ENCODE results near the gene LGR4. TPM values are rescaled to one million over a fixed set of nuclear protein-coding genes. Genes with fewer than 3 reads are reported as not detected.

The LGR4 gene
- total RNA-seq, 2 experiments from 2014 or later: 0.06 to 1.2 TPM

DNA sequence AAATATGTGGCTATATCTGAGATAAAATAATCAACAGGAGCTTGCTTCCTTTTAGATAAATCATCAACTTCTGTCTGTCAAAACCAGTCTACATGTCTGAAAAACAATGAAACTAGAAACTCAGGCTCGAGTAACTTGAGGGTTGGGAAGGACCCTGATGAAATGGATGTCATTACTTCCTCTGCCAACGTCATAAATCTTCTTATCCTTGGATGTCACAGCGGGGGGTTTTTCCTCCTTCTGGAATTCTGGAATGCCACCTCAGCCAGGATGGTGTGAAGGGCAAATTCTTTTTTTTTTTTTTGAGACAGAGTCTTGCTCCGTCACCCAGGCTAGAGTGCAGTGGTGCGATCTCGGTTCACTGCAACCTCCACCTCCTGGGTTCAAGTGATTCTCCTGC lies 13.4 kb downstream of the LGR4 start:
- ChIA-PET CTCF (ENCODE audit: unreplicated experiment) (no interaction called here), POLR2A (interaction anchor here (0.6 kb wide), 1 partner anchor 541 kb away, joined by 3 read pairs; no protein-coding TSS in a partner anchor)
- BruUV-seq (replicated peaks): no TSS peak
- intact Hi-C loops (cut with micrococcal nuclease; ENCODE audit: unreplicated experiment): no loop called here
- Histone ChIP-seq H3K4me3 (ENCODE audit: low read depth, low read length, poor library complexity, severe bottlenecking) (no peak overlapping the region), H3K9me3 (ENCODE audit: low read length) (no peaks in the 10 kb centered on the region), H3K9me2 (ENCODE audit: insufficient read depth, low read length) (no peaks in the 10 kb centered on the region), H3K27ac (ENCODE audit: low read depth, low read length, poor library complexity, severe bottlenecking) (no peak overlapping the region), H4K20me1 (ENCODE audit: insufficient read depth, low read length) (no peaks in the 10 kb centered on the region), H3K4me1 (ENCODE audit: insufficient read depth, low read length, poor library complexity, severe bottlenecking) (no peaks in the 10 kb centered on the region), H3K4me2 (ENCODE audit: low read length) (no peak overlapping the region), H2AFZ (ENCODE audit: low read length) (no peak overlapping the region), H3K36me3 (ENCODE audit: insufficient read depth, low read length) (no peaks in the 10 kb centered on the region), H3K79me2 (ENCODE audit: insufficient read depth, low read depth, low read length) (no peaks in the 10 kb centered on the region)
- no peak for DNase-seq (ENCODE audit: low spot score)
- TF ChIP-seq EZH2phosphoT487 (IDR thresholded peaks at IDR 0.05; ENCODE audit: borderline replicate concordance, low read depth, low read length): no peak
- TF ChIP-seq, protein P1, sequence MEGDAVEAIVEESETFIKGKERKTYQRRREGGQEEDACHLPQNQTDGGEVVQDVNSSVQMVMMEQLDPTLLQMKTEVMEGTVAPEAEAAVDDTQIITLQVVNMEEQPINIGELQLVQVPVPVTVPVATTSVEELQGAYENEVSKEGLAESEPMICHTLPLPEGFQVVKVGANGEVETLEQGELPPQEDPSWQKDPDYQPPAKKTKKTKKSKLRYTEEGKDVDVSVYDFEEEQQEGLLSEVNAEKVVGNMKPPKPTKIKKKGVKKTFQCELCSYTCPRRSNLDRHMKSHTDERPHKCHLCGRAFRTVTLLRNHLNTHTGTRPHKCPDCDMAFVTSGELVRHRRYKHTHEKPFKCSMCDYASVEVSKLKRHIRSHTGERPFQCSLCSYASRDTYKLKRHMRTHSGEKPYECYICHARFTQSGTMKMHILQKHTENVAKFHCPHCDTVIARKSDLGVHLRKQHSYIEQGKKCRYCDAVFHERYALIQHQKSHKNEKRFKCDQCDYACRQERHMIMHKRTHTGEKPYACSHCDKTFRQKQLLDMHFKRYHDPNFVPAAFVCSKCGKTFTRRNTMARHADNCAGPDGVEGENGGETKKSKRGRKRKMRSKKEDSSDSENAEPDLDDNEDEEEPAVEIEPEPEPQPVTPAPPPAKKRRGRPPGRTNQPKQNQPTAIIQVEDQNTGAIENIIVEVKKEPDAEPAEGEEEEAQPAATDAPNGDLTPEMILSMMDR (conservative IDR thresholded peaks at IDR 0.05; ENCODE audit: low read length): no peak

DNA sequence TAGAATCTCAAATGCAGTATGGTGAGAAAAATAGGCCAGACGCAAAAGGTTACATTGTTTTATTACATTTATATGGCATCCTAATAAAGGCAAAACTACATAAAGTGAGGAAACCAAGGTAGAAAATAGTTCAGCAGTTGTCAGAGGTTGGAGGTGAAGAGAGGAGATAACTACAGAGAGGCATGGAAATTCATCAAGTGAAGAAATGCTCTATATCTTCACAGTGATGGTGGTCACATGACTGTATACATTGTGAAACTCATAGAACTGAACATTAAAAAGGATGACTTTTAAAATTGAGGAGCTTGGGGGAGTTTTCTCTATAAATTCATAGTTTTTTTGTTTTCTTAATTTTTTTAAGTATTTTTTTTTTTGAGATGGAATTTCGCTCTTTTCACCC lies 14.4 kb downstream of the LGR4 start:
- intact Hi-C loops (cut with micrococcal nuclease; ENCODE audit: unreplicated experiment): no loop called here
- H3K79me2 ChIP-seq (ENCODE audit: insufficient read depth, low read depth, low read length): no peaks in the 10 kb centered on the region
- CTCF ChIA-PET (ENCODE audit: unreplicated experiment): no interaction called here
- no peak for DNase-seq (ENCODE audit: low spot score)
- H3K9me3 ChIP-seq (ENCODE audit: low read length): no peaks in the 10 kb centered on the region
- POLR2A ChIA-PET: no interaction called here
- no peaks in the 10 kb centered on the region for H3K4me1 ChIP-seq (ENCODE audit: insufficient read depth, low read length, poor library complexity, severe bottlenecking)
- H3K27ac ChIP-seq (ENCODE audit: low read depth, low read length, poor library complexity, severe bottlenecking): no peak overlapping the region
- no peaks in the 10 kb centered on the region for H3K9me2 ChIP-seq (ENCODE audit: insufficient read depth, low read length)
- BruUV-seq (replicated peaks): no TSS peak
- no peak overlapping the region for H2AFZ ChIP-seq (ENCODE audit: low read length)
- no peak overlapping the region for H3K4me2 ChIP-seq (ENCODE audit: low read length)
- TF ChIP-seq EZH2phosphoT487 (IDR thresholded peaks at IDR 0.05; ENCODE audit: borderline replicate concordance, low read depth, low read length): no peak
- TF ChIP-seq, protein P1 (conservative IDR thresholded peaks at IDR 0.05; ENCODE audit: low read length): no peak
- no peaks in the 10 kb centered on the region for H3K36me3 ChIP-seq (ENCODE audit: insufficient read depth, low read length)
- no peaks in the 10 kb centered on the region for H4K20me1 ChIP-seq (ENCODE audit: insufficient read depth, low read length)
- H3K4me3 ChIP-seq (ENCODE audit: low read depth, low read length, poor library complexity, severe bottlenecking): no peak overlapping the region

DNA sequence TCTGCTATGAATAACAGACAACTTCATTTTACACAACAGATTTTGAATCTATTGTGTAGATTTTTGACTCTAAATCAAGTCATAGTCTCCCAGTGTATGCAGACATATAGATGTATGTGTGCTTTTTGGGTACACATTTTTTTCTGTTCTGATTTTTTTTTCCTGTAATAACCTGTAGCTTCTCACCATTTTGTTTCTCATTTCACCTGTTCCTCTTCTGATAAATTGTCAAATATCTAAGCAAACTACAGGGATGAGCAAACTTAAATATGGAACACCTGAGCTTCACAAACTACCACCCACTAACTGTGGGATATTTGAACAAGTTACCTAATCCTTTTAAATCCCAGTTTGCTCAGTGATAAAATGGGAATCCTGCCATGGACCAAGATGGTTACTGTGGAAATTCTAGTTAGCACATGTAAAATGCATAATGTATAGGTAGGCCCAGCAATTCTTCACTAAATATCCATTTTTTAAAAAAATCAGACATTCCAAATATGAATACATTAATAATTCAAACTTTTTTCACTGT lies 15.7 kb downstream of the LGR4 start:
- H2AFZ ChIP-seq (ENCODE audit: low read length): no peak overlapping the region
- H3K36me3 ChIP-seq (ENCODE audit: insufficient read depth, low read length): no peaks in the 10 kb centered on the region
- no peaks in the 10 kb centered on the region for H3K9me2 ChIP-seq (ENCODE audit: insufficient read depth, low read length)
- H3K4me1 ChIP-seq (ENCODE audit: insufficient read depth, low read length, poor library complexity, severe bottlenecking): no peaks in the 10 kb centered on the region
- ChIA-PET CTCF (ENCODE audit: unreplicated experiment) (no interaction called here), POLR2A (interaction anchor here (1.0 to 1.3 kb wide), 2 partner anchors 9 to 13 kb away, joined by 3 read pairs; no protein-coding TSS in a partner anchor)
- no peaks in the 10 kb centered on the region for H3K9me3 ChIP-seq (ENCODE audit: low read length)
- H3K27ac ChIP-seq (ENCODE audit: low read depth, low read length, poor library complexity, severe bottlenecking): no peak overlapping the region
- no TSS peak for BruUV-seq (replicated peaks)
- no peak for TF ChIP-seq EZH2phosphoT487 (IDR thresholded peaks at IDR 0.05; ENCODE audit: borderline replicate concordance, low read depth, low read length)
- TF ChIP-seq, protein P1 (conservative IDR thresholded peaks at IDR 0.05; ENCODE audit: low read length): no peak
- no peaks in the 10 kb centered on the region for H4K20me1 ChIP-seq (ENCODE audit: insufficient read depth, low read length)
- no peak overlapping the region for H3K4me2 ChIP-seq (ENCODE audit: low read length)
- H3K79me2 ChIP-seq (ENCODE audit: insufficient read depth, low read depth, low read length): no peaks in the 10 kb centered on the region
- H3K4me3 ChIP-seq (ENCODE audit: low read depth, low read length, poor library complexity, severe bottlenecking): no peak overlapping the region
- intact Hi-C loops (cut with micrococcal nuclease; ENCODE audit: unreplicated experiment): no loop called here
- no peak for DNase-seq (ENCODE audit: low spot score)

Data from OCI-LY7 (cell line).